Astrocyte (in vitro differentiated cells and primary cell): ENCODE measurements around the gene RGS19. TPM values are rescaled to one million over a fixed set of nuclear protein-coding genes. Genes with fewer than 3 reads are reported as not detected.

ENCODE experiments used
- DNase-seq: peaks from one replicate; pipeline ENCODE4 v3.0.0-alpha.2; 2010; ENCODE audit warnings: low read depth
- FAIRE-seq: peaks from 2 replicates; lab custom pipeline; 2011; peaks lifted over from hg19 to GRCh38; lab: Jason Lieb, UNC
- H2AFZ ChIP-seq: 2 replicates; pipeline ENCODE4 v1.6.0; 2012; ENCODE audit warnings: low read depth, low read length, inconsistent platforms
- H3K27ac ChIP-seq: 2 replicates; pipeline ENCODE4 v1.5.1; 2011; ENCODE audit warnings: low read depth, low read length, inconsistent platforms
- H3K27me3 ChIP-seq: 2 replicates; pipeline ENCODE4 v1.6.0; 2011; ENCODE audit warnings: low read length, inconsistent platforms; ENCODE audit not compliant: insufficient read depth
- H3K36me3 ChIP-seq: 2 replicates; pipeline ENCODE4 v1.5.1; 2011; ENCODE audit warnings: low read length, inconsistent platforms; ENCODE audit not compliant: insufficient read depth
- H3K4me1 ChIP-seq: 2 replicates; pipeline ENCODE4 v1.5.1; 2011; ENCODE audit warnings: low read length, inconsistent platforms; ENCODE audit not compliant: insufficient read depth
- H3K4me2 ChIP-seq: 2 replicates; pipeline ENCODE4 v1.6.0; 2012; ENCODE audit warnings: low read length, inconsistent platforms
- H3K4me3 ChIP-seq: 2 replicates; pipeline ENCODE4 v1.5.1; 2011; ENCODE audit warnings: low read depth, mild to moderate bottlenecking, low read length, inconsistent platforms; ENCODE audit not compliant: insufficient read depth
- H3K79me2 ChIP-seq: 2 replicates; pipeline ENCODE4 v1.6.0; 2012; ENCODE audit warnings: mild to moderate bottlenecking, low read length, inconsistent platforms; ENCODE audit not compliant: insufficient read depth
- H3K9ac ChIP-seq: 2 replicates; pipeline ENCODE4 v1.6.0; 2012; ENCODE audit warnings: mild to moderate bottlenecking, low read length, inconsistent platforms
- H3K9me3 ChIP-seq: 2 replicates; pipeline ENCODE4 v1.5.1; 2012; ENCODE audit warnings: low read depth, mild to moderate bottlenecking, low read length, inconsistent platforms; ENCODE audit not compliant: insufficient read depth
- H4K20me1 ChIP-seq: 2 replicates; pipeline ENCODE4 v1.6.0; 2012; ENCODE audit warnings: low read length, inconsistent platforms; ENCODE audit not compliant: insufficient read depth
- H3K27ac Mint-ChIP-seq: one replicate; pipeline ENCODE4 v1.8.0; 2021; ENCODE audit warnings: mild to moderate bottlenecking, mixed read lengths; ENCODE audit not compliant: unreplicated experiment
- H3K27me3 Mint-ChIP-seq: one replicate; pipeline ENCODE4 v1.8.0; 2021; ENCODE audit warnings: low read depth, mixed read lengths; ENCODE audit not compliant: unreplicated experiment
- H3K36me3 Mint-ChIP-seq: one replicate; pipeline ENCODE4 v1.8.0; 2021; ENCODE audit warnings: low read depth, mixed read lengths; ENCODE audit not compliant: unreplicated experiment
- H3K4me1 Mint-ChIP-seq: one replicate; pipeline ENCODE4 v1.8.0; 2021; ENCODE audit warnings: low read depth, mixed read lengths; ENCODE audit not compliant: unreplicated experiment
- H3K4me3 Mint-ChIP-seq: one replicate; pipeline ENCODE4 v1.8.0; 2021; ENCODE audit warnings: mild to moderate bottlenecking, moderate library complexity, mixed read lengths; ENCODE audit not compliant: unreplicated experiment
- H3K9me3 Mint-ChIP-seq: one replicate; pipeline ENCODE4 v1.8.0; 2021; ENCODE audit warnings: mild to moderate bottlenecking, mixed read lengths; ENCODE audit not compliant: unreplicated experiment
- CTCF ChIP-seq: IDR thresholded peaks from 2 replicates; pipeline ENCODE4 v1.5.1; 2011; ENCODE audit warnings: low read depth, mild to moderate bottlenecking, inconsistent platforms, low read length, moderate library complexity; ENCODE audit not compliant: insufficient read depth
- EZH2 ChIP-seq: IDR thresholded peaks from 2 replicates; pipeline ENCODE4 v1.6.1; 2012; ENCODE audit warnings: mild to moderate bottlenecking, low read length, inconsistent platforms; ENCODE audit not compliant: insufficient read depth
- total RNA-seq: library from RNA; stranded (reverse); gene quantifications from 2 replicates; pipeline ENCODE4 v1.2.1, GENCODE V29; 2021

The RGS19 gene
- total RNA-seq, 1 donor from 2014 or later, result 18.3 TPM

GRCh38 chr20:64100566-64100888 is 21.2 kb upstream of the RGS19 start:
- H3K4me3 ChIP-seq, result no peak overlapping the region
- Mint-ChIP-seq H3K36me3 (peaks cover 6% of the 10 kb centered on the region), H3K27ac (no peak overlapping the region), H3K27me3 (peaks cover 33% of the 10 kb centered on the region), H3K4me3 (no peak overlapping the region), H3K4me1 (no peaks in the 10 kb centered on the region), H3K9me3 (no peaks in the 10 kb centered on the region)
- no peaks in the 10 kb centered on the region for H3K36me3 ChIP-seq
- peaks cover 24% of the 10 kb centered on the region for H3K27me3 ChIP-seq
- no peak overlapping the region for H3K27ac ChIP-seq
- no peaks in the 10 kb centered on the region for H3K4me1 ChIP-seq
- H3K4me2 ChIP-seq, result no peak overlapping the region
- no peak overlapping the region for H3K9ac ChIP-seq
- FAIRE-seq (no peak), DNase-seq (no peak)
- H4K20me1 ChIP-seq, result no peaks in the 10 kb centered on the region
- no peak overlapping the region for H2AFZ ChIP-seq
- TF ChIP-seq CTCF, result no peak
- no peaks in the 10 kb centered on the region for H3K9me3 ChIP-seq
- H3K79me2 ChIP-seq, result no peaks in the 10 kb centered on the region

DNA sequence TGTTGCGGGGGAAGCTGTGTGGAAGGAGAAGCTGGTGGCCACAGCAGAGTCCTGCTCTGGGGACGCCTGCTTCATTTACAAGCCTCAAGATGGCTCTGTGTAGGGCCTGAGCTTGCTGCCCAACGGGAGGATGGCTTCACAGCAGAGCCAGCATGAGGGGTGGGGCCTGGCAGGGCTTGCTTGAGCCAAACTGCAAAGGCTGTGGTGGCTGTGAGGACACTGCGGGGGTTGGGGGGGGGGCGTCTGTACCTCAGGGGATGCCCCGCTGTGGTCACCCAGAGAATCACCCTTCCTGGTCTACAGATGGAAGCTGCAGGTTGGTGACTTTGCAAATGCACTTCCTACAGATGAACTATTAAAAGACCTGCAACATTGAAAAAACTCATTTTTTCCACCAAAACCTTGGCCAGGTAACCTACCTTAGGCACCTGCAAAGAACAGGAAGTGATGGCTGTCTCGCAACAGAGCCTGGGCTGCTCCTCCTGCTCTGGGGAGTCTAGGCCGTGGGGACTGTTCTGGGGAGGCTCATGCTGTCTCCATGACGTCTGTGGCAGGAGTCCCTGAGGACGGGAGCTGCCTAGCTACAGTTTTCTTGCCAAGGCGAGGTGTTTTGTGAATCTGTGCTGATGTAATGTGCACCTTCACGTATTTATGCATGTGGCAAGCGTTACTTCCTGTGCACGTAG is 20.7 kb upstream of the RGS19 start:
- no peak for FAIRE-seq
- no peaks in the 10 kb centered on the region for H3K4me1 Mint-ChIP-seq
- no peak overlapping the region for H3K27ac ChIP-seq

More for the DNA sequence above, 20.7 kb upstream of the RGS19 start:
- Mint-ChIP-seq H3K36me3 (peaks cover 6% of the 10 kb centered on the region), H3K27me3 (peaks cover 33% of the 10 kb centered on the region), H3K9me3 (no peaks in the 10 kb centered on the region), H3K27ac (no peak overlapping the region), H3K4me3 (no peak overlapping the region)
- H3K4me2 ChIP-seq, result no peak overlapping the region
- peaks cover 24% of the 10 kb centered on the region for H3K27me3 ChIP-seq
- no peak overlapping the region for H3K4me3 ChIP-seq
- H4K20me1 ChIP-seq, result no peaks in the 10 kb centered on the region
- H3K9ac ChIP-seq, result no peak overlapping the region
- no peak overlapping the region for H2AFZ ChIP-seq
- H3K4me1 ChIP-seq, result no peaks in the 10 kb centered on the region
- no peaks in the 10 kb centered on the region for H3K36me3 ChIP-seq
- TF ChIP-seq EZH2 (no peak), CTCF (no peak)
- H3K79me2 ChIP-seq, result no peaks in the 10 kb centered on the region
- no peak for DNase-seq
- H3K9me3 ChIP-seq, result no peaks in the 10 kb centered on the region
